ENCODE measurements around the gene MANSC1. TPM values are rescaled to one million over a fixed set of nuclear protein-coding genes. Genes with fewer than 3 reads are reported as not detected.
"Not testable (repeated sequence)": the region's sequence is repeated elsewhere in the genome, so short reads cannot be mapped to it uniquely, and the experiment has no call there.

The MANSC1 gene
- total RNA-seq, 5 donors from 2014 or later (not counting 1 experiment from before 2014, with no cell fraction given): 0.16 to 1.6 (median 0.96) TPM

DNA sequence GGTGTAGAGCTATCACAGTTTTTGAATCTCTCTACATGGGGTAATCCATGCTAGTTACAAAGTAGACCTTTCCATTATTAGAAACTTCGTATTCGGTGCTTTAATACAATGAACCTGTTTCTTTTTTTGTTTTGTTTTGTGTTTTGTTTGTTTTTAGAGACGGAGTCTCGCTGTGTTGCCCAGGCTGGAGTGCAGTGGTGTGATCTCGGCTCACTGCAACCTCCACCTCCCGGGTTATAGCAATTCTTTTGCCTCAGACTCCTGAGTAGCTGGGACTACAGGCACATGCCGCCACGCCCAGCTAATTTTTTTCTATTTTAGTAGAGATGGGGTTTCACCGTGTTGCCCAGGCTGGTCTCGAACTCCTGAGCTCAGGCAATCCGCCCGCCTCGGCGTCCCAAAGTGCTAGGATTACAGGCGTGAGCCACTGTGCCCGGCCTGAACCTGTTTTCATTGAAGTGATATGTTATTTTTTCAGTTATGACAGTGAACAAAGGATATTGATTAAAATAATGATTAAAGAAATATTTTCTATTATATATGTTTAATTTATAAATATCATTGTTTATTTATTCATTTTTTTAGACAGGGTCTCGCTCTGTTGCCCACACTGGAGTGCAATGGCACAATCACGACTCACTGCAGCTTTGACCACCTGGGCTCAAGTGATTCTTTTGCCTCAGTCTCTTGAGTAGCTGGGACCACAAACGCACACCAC lies 1.6 kb upstream of the MANSC1 start:
- 95% methylated on average over 12 of the region's 19 CpGs for WGBS (ENCODE audit: insufficient coverage)
- H3K4me3 ChIP-seq (ENCODE audit: control insufficient read depth in 1 of 2, extremely low read depth in 1 of 2, low read length in 1 of 2); H3K9me3 Mint-ChIP-seq; H3K36me3 Mint-ChIP-seq; ATAC-seq (replicated peaks in 1 of 4); H3K27me3 Mint-ChIP-seq; H3K27me3 ChIP-seq (replicated peaks in 1 of 2; ENCODE audit: control insufficient read depth in 2 of 2, extremely low read depth in 1 of 2, insufficient read depth in 2 of 2, low read length in 1 of 2); H3K36me3 ChIP-seq (ENCODE audit: control insufficient read depth in 2 of 2, extremely low read depth in 1 of 2, insufficient read depth in 1 of 2, low read length in 1 of 2); H3K9me3 ChIP-seq; DNase-seq: not testable (repeated sequence)
- CTCF ChIA-PET: interaction anchor here in 1 of 2 donors (0.6 to 0.7 kb wide), 5 partner anchors 13 to 397 kb away, joined by 3 to 4 read pairs (median 3); no protein-coding TSS in a partner anchor
- Histone ChIP-seq H3K27ac (ENCODE audit: low read length) (peak overlapping the region; percentile 72), H3K4me1 (ENCODE audit: control insufficient read depth in 1 of 2, extremely low read depth in 1 of 2, insufficient read depth in 2 of 2, low read length in 2 of 2) (peaks cover 17 to 25% of the 10 kb centered on the region in 2 experiments)
- POLR2A ChIA-PET: interaction anchor here in 1 of 2 donors (0.7 to 1.1 kb wide), 3 partner anchors 24 to 426 kb away, joined by 3 to 6 read pairs (median 4); no protein-coding TSS in a partner anchor
- Mint-ChIP-seq H3K4me3 (peak overlapping the region in 1 of 3 donors; percentile 68), H3K27ac (peak overlapping the region in 1 of 2 donors; percentile 82), H3K4me1 (peaks cover 41 to 51% (median 48%) of the 10 kb centered on the region in 3 donors)

DNA sequence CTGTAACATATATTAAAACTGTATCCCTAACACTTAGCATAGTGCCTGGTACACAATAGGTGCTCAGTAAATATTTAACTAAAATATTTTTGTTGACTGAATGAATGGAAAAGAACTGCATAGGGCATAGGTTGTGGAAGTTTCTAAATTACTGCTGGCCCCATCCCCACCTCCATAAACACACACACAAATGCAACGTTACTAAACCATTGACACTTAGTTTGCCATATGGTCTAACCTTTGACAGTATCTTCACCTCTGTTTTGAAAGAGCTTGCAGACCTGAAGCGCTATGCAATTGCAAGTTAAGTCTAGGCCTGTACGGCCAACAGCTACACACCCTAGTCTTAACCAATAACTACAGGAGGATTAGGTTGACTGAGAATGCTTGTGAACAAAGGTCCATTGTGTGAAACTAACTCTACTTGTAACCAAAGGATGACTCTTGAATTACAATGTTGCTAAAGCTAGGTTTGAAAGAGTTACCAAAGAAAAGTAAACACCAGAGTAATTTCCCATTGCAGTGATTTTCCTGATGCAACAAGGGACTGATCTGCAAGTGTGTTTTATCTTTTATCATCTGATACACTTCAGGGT lies 924 bp upstream of the MANSC1 start:
- H3K27me3 Mint-ChIP-seq: no peaks in the 10 kb centered on the region
- peak overlapping the region; percentile 72 for H3K27ac ChIP-seq (ENCODE audit: low read length)

DNA sequence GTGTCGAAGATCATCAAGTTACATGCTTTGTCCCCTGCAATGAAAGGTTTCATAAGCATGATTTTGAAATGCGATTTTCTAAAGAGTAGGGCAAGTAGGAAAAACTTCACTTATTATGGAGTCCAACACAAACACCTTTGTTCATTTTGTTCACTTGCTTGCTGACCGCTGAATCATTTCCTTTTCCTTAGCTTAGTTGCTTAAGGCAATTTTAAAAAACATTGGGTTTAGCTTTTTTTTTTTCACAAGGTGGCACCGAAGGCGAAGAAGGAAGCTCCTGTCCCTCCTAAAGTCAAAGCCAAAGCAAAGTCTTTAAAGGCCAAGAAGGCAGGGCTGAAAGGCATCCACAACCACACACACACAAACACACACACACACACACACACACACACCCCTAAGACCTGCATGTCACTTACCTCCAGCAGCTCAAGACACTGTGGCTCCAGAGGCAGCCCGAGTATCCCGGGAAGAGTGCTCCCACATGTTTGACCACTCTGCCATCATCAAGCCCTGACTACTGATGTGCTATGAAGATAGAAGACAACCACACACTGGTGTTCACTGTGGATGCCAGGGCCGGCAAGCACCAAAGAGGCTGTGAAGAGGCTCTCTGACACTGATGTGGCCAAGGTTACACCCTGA lies 11.4 kb downstream of the MANSC1 start:
- CTCF ChIA-PET: interaction anchor here (0.6 to 1.5 kb wide), 3 partner anchors 13 to 317 kb away, joined by 3 to 4 read pairs (median 3); partner anchors contain the start of gene BORCS5 (in 1 of the 2)
- 74% methylated on average over 2 of the region's 8 CpGs for WGBS (ENCODE audit: insufficient coverage)
- no peak for ATAC-seq (replicated peaks in 1 of 4)
- H3K27ac ChIP-seq (ENCODE audit: low read length): no peak overlapping the region
- Mint-ChIP-seq H3K27ac (peak overlapping the region in 1 of 2 donors; percentile 68), H3K36me3 (peaks cover 7% of the 10 kb centered on the region), H3K9me3 (no peaks in the 10 kb centered on the region), H3K27me3 (peaks cover 0 to 2% of the 10 kb centered on the region in 2 donors), H3K4me1 (peaks cover 23 to 35% (median 24%) of the 10 kb centered on the region in 3 donors), H3K4me3 (no peak overlapping the region)
- POLR2A ChIA-PET: interaction anchor here in 1 of 2 donors (0.7 kb wide), 1 partner anchor 74 kb away, joined by 3 read pairs; no protein-coding TSS in a partner anchor
- no peaks in the 10 kb centered on the region for H3K9me3 ChIP-seq
- no peak overlapping the region for H3K4me3 ChIP-seq (ENCODE audit: control insufficient read depth in 1 of 2, extremely low read depth in 1 of 2, low read length in 1 of 2)
- peaks cover 0 to 3% of the 10 kb centered on the region in 2 experiments for H3K27me3 ChIP-seq (replicated peaks in 1 of 2; ENCODE audit: control insufficient read depth in 2 of 2, extremely low read depth in 1 of 2, insufficient read depth in 2 of 2, low read length in 1 of 2)
- peaks cover 0 to 16% of the 10 kb centered on the region in 2 experiments for H3K4me1 ChIP-seq (ENCODE audit: control insufficient read depth in 1 of 2, extremely low read depth in 1 of 2, insufficient read depth in 2 of 2, low read length in 2 of 2)
- no peaks in the 10 kb centered on the region for H3K36me3 ChIP-seq (ENCODE audit: control insufficient read depth in 2 of 2, extremely low read depth in 1 of 2, insufficient read depth in 1 of 2, low read length in 1 of 2)
- DNase-seq: no peak

More for the DNA sequence above, 924 bp upstream of the MANSC1 start:
- ATAC-seq (replicated peaks in 1 of 4): no peak
- H3K36me3 Mint-ChIP-seq: no peaks in the 10 kb centered on the region
- H3K27me3 ChIP-seq (replicated peaks in 1 of 2; ENCODE audit: control insufficient read depth in 2 of 2, extremely low read depth in 1 of 2, insufficient read depth in 2 of 2, low read length in 1 of 2): no peaks in the 10 kb centered on the region
- no peaks in the 10 kb centered on the region for H3K36me3 ChIP-seq (ENCODE audit: control insufficient read depth in 2 of 2, extremely low read depth in 1 of 2, insufficient read depth in 1 of 2, low read length in 1 of 2)
- peaks cover 15 to 19% of the 10 kb centered on the region in 2 experiments for H3K4me1 ChIP-seq (ENCODE audit: control insufficient read depth in 1 of 2, extremely low read depth in 1 of 2, insufficient read depth in 2 of 2, low read length in 2 of 2)
- ChIA-PET CTCF (no interaction called here), POLR2A (interaction anchor here (0.6 to 1.1 kb wide), 3 partner anchors 23 to 426 kb away, joined by 3 to 5 read pairs (median 4); no protein-coding TSS in a partner anchor)
- 40% methylated on average over 1 of the region's 3 CpGs for WGBS (ENCODE audit: insufficient coverage)
- H3K4me3 ChIP-seq (ENCODE audit: control insufficient read depth in 1 of 2, extremely low read depth in 1 of 2, low read length in 1 of 2): no peak overlapping the region
- peaks cover 37 to 51% (median 45%) of the 10 kb centered on the region in 3 donors for H3K4me1 Mint-ChIP-seq
- peak overlapping the region; percentile 69 to 82 for H3K27ac Mint-ChIP-seq
- DNase-seq: no peak
- peak overlapping the region; percentile 68 to 75 (median 68) for H3K4me3 Mint-ChIP-seq
- H3K9me3 Mint-ChIP-seq: peaks cover 0 to 4% (median 0%) of the 10 kb centered on the region in 3 donors
- no peaks in the 10 kb centered on the region for H3K9me3 ChIP-seq

- ATAC-seq (replicated peaks in 1 of 4) (no peak), DNase-seq (no peak)
- no CpG with 5 or more reads among the region's 1 CpG for WGBS (ENCODE audit: insufficient coverage)
- peaks cover 0 to 19% of the 10 kb centered on the region in 2 experiments for H3K4me1 ChIP-seq (ENCODE audit: control insufficient read depth in 1 of 2, extremely low read depth in 1 of 2, insufficient read depth in 2 of 2, low read length in 2 of 2)
- Mint-ChIP-seq H3K27me3 (peaks cover 0 to 2% of the 10 kb centered on the region in 2 donors), H3K27ac (no peak overlapping the region), H3K4me3 (no peak overlapping the region), H3K9me3 (no peaks in the 10 kb centered on the region), H3K4me1 (peaks cover 27 to 41% (median 27%) of the 10 kb centered on the region in 3 donors), H3K36me3 (no peaks in the 10 kb centered on the region)
- H3K27me3 ChIP-seq (replicated peaks in 1 of 2; ENCODE audit: control insufficient read depth in 2 of 2, extremely low read depth in 1 of 2, insufficient read depth in 2 of 2, low read length in 1 of 2): peaks cover 0 to 3% of the 10 kb centered on the region in 2 experiments
- H3K9me3 ChIP-seq: no peaks in the 10 kb centered on the region
- no peak overlapping the region for H3K27ac ChIP-seq (ENCODE audit: low read length)
- ChIA-PET CTCF (interaction anchor here (0.6 to 1.6 kb wide), 6 partner anchors 9 to 451 kb away, joined by 3 to 4 read pairs (median 4); partner anchors contain the start of gene MANSC1 (in 1 of the 2)), POLR2A (interaction anchor here in 1 of 2 donors (0.6 kb wide), 2 partner anchors 11 to 383 kb away, joined by 3 read pairs; no protein-coding TSS in a partner anchor)
- no peaks in the 10 kb centered on the region for H3K36me3 ChIP-seq (ENCODE audit: control insufficient read depth in 2 of 2, extremely low read depth in 1 of 2, insufficient read depth in 1 of 2, low read length in 1 of 2)
- no peak overlapping the region for H3K4me3 ChIP-seq (ENCODE audit: control insufficient read depth in 1 of 2, extremely low read depth in 1 of 2, low read length in 1 of 2)
These were observed 13.5 kb downstream of the MANSC1 start for GRCh38 chr12:12336511-12336910.

DNA sequence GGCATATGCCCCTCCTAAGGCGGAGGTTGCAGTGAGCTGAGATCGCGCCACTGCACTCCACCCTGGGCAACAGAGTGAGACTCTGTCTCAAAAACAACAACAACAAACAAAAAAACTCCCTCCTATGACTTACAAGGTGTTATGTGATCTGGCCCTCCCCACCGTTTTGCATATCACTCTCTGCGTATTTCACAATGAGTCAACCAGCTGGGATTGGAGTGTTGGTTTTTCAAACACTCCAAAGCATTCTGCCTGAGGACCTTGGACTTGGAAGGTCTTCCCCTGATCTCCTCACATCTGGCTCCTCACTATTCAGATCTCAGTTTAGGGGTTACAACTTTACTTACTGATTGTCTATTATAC lies 14.0 kb downstream of the MANSC1 start:
- Histone ChIP-seq H3K36me3 (ENCODE audit: control insufficient read depth in 2 of 2, extremely low read depth in 1 of 2, insufficient read depth in 1 of 2, low read length in 1 of 2) (no peaks in the 10 kb centered on the region), H3K4me1 (ENCODE audit: control insufficient read depth in 1 of 2, extremely low read depth in 1 of 2, insufficient read depth in 2 of 2, low read length in 2 of 2) (peaks cover 0 to 19% of the 10 kb centered on the region in 2 experiments), H3K27me3 (replicated peaks in 1 of 2; ENCODE audit: control insufficient read depth in 2 of 2, extremely low read depth in 1 of 2, insufficient read depth in 2 of 2, low read length in 1 of 2) (peaks cover 0 to 3% of the 10 kb centered on the region in 2 experiments), H3K4me3 (ENCODE audit: control insufficient read depth in 1 of 2, extremely low read depth in 1 of 2, low read length in 1 of 2) (no peak overlapping the region), H3K27ac (ENCODE audit: low read length) (no peak overlapping the region), H3K9me3 (no peaks in the 10 kb centered on the region)
- WGBS (ENCODE audit: insufficient coverage): 79% methylated on average over 3 of the region's 5 CpGs
- DNase-seq: no peak
- Mint-ChIP-seq H3K36me3 (no peaks in the 10 kb centered on the region), H3K9me3 (no peaks in the 10 kb centered on the region), H3K27ac (no peak overlapping the region), H3K27me3 (peaks cover 0 to 2% of the 10 kb centered on the region in 2 donors), H3K4me1 (peaks cover 27 to 41% (median 27%) of the 10 kb centered on the region in 3 donors), H3K4me3 (no peak overlapping the region)
- POLR2A ChIA-PET: interaction anchor here in 1 of 2 donors (1.0 kb wide), 1 partner anchor 21 kb away, joined by 3 read pairs; the partner anchor contains the start of gene BORCS5
- CTCF ChIA-PET: interaction anchor here (0.6 to 1.6 kb wide), 4 partner anchors 9 to 22 kb away, joined by 3 to 4 read pairs (median 4); partner anchors contain the start of gene MANSC1 (in 1 of the 2)
- ATAC-seq (replicated peaks in 1 of 4): no peak

Data from T-cell (primary cell).